Anterior cingulate cortex (tissue), 58 donors: ENCODE results near the gene STYX.

Experiments
- DNase-seq, 58 donors: peaks; one replicate each; lab custom pipeline; 2025; lab: John Stamatoyannopoulos, UW

STYX gene

DNA sequence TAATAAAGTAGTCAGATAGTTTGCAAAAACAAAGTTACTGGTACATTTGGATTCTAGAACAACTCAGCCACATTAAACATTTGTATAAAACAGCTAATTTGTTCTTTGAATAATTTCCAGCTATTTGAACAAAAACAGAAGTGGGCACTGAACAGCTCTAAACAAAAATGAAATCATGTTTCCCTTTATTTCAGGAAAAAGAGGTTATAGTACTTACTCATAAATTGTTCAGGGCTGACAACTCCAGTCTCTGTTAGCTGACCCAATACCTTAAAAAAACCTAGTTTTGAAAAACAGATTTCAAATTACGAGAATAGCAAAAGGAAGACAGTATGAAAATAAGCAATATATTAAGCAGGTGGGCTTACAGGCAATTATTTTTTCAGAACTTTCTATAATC lies 53.2 kb downstream of the STYX start:
- no peak for DNase-seq

DNA sequence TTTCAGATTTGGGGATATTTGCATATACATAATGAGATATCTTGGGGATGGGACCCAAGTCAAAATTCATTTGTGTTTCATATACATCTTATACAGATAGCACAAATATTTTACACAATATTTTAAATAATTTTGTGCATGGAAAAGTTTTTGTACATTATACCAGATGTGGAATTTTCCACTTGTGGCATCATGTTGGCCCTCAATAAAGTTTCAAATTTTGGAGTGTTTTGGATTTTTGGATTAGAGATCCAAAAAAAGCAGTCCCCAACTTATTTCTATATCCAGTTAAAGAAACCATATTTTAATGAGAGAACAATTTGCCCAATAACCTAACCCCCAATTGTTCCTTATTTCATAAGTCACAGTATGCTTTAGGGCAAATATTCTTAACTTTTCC lies 56.9 kb downstream of the STYX start:
- DNase-seq = no peak

DNA sequence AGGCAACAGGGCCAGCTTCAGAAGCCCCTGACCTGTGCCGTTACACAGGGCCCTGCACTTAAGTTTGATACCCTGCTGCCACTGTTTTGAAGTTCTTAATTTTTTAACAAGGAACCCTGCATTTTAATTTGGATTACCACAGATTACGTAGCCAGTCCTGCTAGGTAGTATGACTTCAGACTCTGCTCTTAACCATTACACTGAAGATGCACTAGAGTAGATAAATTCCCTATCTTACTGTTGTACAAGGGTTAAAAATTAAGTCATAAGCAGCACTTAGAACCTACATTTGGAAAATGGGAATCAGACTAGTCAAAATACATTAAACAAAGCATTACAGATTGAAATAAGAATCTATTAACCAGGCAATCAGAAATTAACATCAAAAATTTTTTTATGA lies 59.2 kb downstream of the STYX start:
- no peak for DNase-seq

DNA sequence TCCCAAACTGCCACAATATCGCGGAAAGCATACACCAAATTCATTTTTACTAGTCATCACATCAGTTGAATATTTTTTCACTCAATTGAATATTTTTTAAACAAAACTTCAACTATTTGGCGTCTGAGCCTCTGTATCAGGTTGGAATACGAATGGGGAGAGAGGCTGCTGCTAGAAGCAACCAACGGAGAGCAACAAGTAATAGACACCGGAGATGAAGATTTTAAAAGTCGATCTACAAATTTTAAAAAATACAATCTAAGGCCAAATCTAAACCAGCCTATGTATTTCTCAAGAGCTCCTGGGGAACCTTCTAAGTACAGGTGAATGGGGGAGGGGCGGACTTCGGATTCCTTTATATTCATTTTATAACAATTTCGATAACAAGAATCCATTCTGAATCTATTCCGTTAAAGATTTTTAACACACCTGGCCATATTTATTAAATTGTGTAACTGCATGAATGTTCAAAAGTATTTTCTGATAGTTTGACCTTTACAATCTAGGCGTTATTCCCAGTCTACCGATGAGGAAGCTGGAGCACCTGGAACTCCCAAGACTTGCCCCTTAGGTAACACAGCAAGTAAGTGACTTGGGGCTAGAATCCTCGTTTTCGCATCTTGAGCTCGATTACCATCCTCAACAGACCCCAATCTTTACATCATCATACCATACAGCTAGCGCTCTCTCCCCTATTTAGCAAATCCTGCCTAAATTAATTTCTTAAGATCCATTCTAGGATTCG lies 60.2 kb downstream of the STYX start:
- DNase-seq = no peak

DNA sequence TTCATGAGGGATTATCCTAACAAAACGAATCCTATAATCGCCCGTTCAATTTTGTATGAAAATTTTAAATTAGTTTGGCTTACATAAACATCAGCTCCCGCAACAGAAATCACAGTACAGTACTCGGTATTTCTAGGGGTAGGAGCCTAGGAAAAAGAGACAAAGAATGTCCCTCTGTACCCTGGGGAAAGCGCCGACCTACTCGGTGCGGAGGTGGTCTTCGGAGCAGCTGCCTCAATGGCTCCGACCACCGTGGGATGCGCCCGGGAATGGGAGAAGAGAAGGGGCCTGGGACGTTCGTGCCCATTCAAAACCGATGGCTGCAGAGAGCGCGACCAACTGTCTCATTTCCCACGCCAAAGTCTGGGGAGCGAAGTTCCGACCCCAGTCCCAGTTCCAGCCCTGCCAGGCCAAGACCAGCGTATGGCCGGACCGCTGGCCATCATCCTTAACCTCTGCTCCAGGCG lies 60.8 kb downstream of the STYX start:
- DNase-seq = peak in 6 of 58 donors; percentile 26 to 55 (median 40)

DNA sequence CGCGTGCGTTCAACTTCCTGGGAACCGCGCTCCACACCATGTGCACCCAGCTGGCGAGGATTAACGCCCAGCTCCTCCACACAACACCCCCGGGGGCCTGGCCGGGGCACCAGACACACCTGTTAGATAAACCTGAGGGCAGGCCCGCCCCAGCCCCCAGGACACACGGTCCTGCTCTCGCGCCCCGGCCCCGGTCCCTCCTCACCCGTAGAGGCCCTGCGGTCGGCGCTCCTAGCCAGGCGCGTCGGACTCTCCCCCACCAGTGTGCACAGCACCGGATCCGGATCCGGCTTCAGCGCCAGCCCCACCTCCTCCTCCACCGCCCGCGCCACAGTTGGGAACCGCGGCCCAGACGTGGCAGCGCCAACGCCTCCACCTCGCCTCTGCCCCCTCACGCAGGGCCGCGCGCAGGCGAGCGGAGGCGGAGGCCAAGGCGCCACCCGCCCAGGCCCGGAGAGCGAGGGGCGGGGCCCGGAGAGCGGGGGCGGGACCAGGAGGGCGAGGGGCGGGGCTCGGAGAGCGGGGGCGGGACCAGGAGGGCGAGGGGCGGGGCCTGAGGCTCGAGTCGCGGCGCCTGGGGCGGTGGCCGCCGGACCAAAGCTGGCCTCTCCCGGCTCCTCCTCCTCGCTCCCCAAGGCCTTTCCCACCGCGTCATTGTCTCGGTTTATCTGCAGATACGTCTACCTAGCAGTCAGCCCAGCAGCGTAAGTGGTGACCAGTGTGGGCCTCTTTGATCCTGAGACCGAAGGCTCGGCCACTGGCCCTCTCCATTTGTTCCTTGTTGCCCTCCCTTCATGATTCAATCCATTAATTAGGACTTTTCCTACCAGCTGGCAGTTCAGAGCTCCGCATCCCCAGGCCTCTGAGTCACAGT lies 61.5 kb downstream of the STYX start, which contains the start of gene GNPNAT1:
Gene GNPNAT1, minus strand, starts transcription at position 385 of the 874 bp plus-strand sequence. CDS start 6,957 bp downstream, outside the sequence.
- DNase-seq = peak; percentile 37 to 97 (median 76)

DNA sequence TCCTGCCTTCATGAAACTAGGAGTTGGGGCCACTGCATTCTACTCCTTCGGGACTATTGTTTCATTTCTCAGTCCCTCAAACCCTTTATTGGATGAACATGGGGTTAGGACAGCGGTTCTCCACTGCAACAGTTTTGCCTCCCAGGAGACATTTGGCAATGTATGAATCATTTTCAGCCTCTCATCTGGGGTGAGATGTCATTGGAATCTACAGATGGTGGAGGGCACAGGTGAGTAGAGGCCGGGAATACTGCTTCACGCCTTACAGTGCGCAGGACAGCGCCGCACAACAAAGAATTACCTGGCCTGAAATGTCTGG lies 62.1 kb downstream of the STYX start:
- DNase-seq = peak in 2 of 58 donors; percentile 11 to 42

DNA sequence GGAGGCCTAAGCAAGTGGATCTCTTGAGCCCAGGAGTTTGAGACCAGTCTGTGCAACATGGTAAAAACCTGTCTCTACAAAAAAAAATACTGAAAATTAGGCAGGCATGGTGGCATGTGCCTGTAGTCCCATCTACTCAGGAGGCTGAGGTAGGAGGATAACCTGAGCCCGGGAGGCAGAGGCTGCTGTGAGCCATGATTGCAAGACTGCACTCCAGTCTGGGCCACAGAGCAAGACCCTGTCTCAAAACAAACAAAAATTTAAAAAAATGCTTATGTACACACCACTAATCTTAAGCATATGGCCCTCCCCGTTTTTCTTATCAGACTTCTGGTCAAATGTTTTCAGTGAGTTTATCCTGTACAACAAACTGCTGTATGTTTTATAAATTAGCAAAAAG lies 63.1 kb downstream of the STYX start:
- DNase-seq = no peak

DNA sequence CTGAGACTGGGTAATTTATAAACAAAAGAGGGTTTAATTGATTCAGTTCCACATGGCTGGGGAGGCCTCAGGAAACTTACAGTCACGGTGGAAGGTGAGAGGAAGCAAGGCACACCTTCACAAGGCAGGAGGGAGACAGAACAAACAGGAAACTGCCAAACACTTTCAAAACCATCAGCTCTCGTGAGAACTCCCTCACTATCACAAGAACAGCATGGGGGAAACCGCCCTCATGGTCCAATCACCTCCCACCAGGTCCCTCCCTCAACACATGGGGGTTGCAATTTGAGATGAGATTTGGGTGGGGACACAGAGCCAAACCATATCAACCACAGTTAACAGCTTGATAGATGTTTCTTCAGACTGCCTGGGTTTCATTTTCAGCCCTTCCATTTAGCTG lies 67.7 kb downstream of the STYX start:
- DNase-seq = no peak

DNA sequence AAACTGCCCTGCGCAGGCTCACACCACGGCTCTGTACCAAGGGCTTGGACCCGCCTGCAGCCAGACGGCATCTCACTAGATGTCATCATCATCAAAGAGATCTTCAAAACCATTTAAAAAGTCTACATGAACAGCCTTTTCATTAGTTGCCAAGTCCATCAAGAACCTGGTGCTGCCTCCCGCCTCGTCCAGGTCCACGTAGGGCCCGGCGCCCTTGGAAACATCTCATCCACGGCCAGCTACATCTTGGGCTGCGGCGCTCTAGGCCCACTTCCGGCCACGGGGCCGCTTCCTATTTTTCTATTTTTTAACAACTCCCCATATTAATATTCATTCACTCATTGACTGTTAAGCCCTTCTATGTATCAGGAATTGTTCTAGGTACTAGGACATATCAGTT lies 68.9 kb downstream of the STYX start:
- no peak for DNase-seq

DNA sequence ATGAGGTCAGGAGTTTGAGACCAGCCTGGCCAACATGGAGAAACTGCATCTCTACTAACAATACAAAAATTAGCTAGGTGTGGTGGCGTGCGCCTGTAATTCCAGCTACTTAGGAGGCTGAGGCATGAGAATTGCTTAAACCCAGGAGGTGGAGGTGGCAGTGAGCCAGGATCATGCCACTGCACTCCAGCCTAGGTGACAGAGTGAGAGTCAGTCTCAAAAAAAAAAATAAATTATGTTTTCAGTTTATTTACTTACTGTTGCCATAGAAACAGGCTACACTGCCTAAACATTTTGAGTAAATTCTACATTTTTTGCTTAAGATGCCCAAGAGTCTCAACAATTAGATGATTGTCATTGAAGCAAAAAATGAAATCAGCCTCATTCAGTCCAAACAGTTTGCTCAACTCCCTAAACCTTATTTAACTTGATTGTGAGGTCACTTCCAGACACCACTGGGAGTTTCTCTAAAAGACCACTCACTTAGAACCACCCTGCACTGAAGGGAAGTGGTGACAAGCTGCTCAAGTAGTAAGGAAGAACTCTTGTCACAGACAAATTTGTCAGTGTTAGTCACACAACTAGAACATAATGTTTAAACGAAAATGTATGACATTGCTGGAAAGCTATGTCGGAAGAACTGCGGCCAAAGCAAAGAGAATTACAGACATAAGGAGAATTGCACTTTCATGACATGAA lies 71.2 kb downstream of the STYX start:
- DNase-seq = peak in 1 of 58 donors; percentile 7

DNA sequence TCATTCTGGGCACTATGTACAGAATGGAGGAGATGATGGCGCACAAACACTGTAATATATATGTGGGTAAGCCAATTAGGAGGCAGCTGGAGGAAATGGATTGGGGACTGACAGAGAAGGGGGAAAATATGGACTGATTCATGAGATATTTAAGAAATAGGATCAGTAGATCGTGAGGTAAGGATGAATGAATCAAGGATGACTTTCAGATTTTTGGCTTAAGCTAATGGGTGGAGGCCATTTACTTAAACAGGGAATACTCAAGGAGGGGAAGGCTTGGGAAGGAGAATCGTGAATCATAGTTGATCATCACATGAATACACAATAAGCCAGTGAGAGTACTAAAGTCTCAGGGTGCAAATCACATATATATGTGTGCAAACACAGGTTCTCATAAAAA lies 72.6 kb downstream of the STYX start:
- DNase-seq = no peak

DNA sequence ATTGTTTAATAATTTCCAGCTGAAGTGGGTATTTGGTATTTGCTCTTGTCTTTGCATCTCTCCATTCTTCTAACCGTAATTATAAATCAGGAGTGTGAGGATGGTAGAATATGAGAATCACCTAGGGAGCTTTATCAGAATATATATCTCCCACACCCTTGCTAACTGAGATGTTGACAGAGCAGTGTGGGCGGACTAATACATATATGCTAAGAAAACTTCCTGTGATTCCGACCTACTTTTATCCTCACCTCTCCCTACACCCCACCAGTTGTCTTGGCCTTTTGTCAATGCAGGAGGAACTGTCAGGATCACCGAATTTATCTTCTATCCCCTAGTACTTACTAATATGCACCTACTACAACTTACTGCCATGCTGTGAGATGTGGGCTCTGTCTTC lies 76.1 kb downstream of the STYX start:
- DNase-seq = no peak

DNA sequence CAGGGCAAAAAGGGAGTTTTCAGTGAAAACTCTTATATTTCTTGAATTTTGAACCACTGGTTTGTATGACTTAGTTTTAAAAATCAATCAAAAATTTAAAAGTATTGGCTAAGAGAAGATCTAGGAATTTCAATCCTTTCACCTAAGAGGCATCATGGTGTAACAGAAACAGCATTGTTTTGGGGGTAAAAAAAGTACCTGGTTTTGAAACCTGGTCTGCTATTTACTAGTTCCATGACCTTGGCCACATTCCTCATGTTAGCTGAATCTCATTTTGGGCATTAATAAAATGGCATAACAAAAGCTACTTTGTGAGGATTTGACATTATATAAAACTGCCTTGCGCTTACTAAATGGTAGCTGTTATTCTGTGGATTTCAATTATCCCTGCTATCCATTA lies 78.1 kb downstream of the STYX start:
- no peak for DNase-seq

DNA sequence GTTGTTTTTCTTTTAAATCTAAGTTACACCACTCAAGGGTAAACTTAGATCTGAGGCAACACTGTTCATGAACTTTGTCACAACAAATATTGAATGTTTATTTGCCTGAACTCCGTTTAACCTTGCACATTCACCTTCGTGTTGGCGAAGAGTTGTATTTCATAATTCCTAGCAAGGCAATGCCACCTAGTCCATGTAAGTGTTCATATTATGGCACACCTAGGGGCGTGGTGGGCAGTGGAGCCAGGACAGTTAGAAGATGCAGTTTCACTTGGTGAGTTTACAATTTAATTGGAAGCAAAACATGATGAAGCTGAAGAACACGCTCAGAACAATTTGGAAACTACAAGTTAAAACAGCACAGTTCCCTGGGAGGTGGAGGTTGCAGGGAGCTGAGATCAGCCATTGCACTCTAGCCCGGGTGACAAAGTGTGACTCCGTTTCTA lies 91.9 kb downstream of the STYX start:
- no peak for DNase-seq

DNA sequence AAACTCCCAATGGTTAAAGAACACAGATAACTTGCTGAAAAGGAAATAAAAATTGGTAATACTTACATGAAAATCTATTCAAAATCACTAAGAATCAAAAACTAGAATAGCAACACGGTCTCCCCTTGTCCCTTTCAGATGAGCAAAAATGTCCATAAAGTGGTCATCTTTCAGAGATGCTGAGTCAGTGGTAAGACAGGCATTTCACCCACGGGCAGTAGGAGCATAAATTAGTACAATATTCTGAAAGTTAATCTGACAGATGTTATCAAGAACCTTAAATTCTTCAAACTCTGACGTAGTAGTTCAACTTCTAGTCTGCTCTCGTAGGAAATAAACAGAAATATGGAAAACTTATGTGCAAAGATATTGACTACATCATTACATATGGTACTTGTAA lies 94.5 kb downstream of the STYX start:
- DNase-seq = no peak
